T-cell (primary cell): ENCODE data around the gene WDR86. TPM values are rescaled to one million over a fixed set of nuclear protein-coding genes. Genes with fewer than 3 reads are reported as not detected.

Source experiments
- ATAC-seq, 4 experiments: fragments of 200-7000 bp in 3 of 4; fragments of 150-1000 bp in 1 of 4; cut with Tn5 transposase; replicated peaks in 1 of 4; 1 replicate in 3 of 4; 2 replicates in 1 of 4; pipeline ENCODE4 v1.10.0; 2021; ENCODE audit warnings: moderate library complexity in 3 of 4, mild to moderate bottlenecking in 2 of 4, moderate number of reproducible peaks in 1 of 4
- CTCF ChIA-PET, 2 donors: fragments of 300-600 bp; sonication (Branson Sonifier 250); formaldehyde crosslinking; loops; one replicate each; lab custom pipeline; 2022; ENCODE audit warnings: antibody characterized with exemption in 2 of 2; lab: Charles Lee
- POLR2A ChIA-PET, 2 donors: fragments of 300-600 bp; sonication (Branson Sonifier 250); formaldehyde crosslinking; loops; one replicate each; lab custom pipeline; 2022; ENCODE audit warnings: antibody characterized with exemption in 2 of 2; lab: Charles Lee
- DNase-seq, 35 experiments: peaks; one replicate each; pipeline versions ENCODE4 v3.0.0 to v3.0.0-alpha.2; 2013 to 2023
- H3K27ac ChIP-seq: one replicate; pipeline ENCODE4 v1.5.1; 2013; ENCODE audit warnings: low read length
- H3K27me3 ChIP-seq, 2 experiments: replicated peaks in 1 of 2; 1 replicate in 1 of 2; 2 replicates in 1 of 2; pipeline versions ENCODE4 v1.6.1 to v1.7.0; 2013; ENCODE audit warnings: low read length in 1 of 2, mixed read lengths in 1 of 2; ENCODE audit not compliant: control insufficient read depth in 2 of 2, insufficient read depth in 2 of 2; ENCODE audit errors: extremely low read depth in 1 of 2
- H3K36me3 ChIP-seq, 2 donors: 1 replicate in 1 of 2; 2 replicates in 1 of 2; pipeline versions ENCODE4 v1.6.1 to v1.7.0; 2013; ENCODE audit warnings: low read length in 1 of 2; ENCODE audit not compliant: control insufficient read depth in 2 of 2, insufficient read depth in 1 of 2; ENCODE audit errors: extremely low read depth in 1 of 2
- H3K4me1 ChIP-seq, 2 experiments: 1 replicate in 1 of 2; 2 replicates in 1 of 2; pipeline versions ENCODE4 v1.6.1 to v1.7.0; 2013; ENCODE audit warnings: low read length in 2 of 2, mixed read lengths in 1 of 2; ENCODE audit not compliant: insufficient read depth in 2 of 2, control insufficient read depth in 1 of 2; ENCODE audit errors: extremely low read depth in 1 of 2
- H3K4me3 ChIP-seq, 2 donors: 1 replicate in 1 of 2; 2 replicates in 1 of 2; pipeline versions ENCODE4 v1.5.1 to v1.7.0; 2013; ENCODE audit warnings: mild to moderate bottlenecking in 2 of 2, low read length in 1 of 2, moderate library complexity in 1 of 2; ENCODE audit not compliant: control insufficient read depth in 1 of 2; ENCODE audit errors: extremely low read depth in 1 of 2
- H3K9me3 ChIP-seq: 2 replicates; pipeline ENCODE4 v1.7.0; 2013
- H3K27ac Mint-ChIP-seq, 2 donors: one replicate each; pipeline ENCODE4 v1.8.0; 2020 to 2021; ENCODE audit warnings: mild to moderate bottlenecking in 2 of 2, mixed read lengths in 2 of 2
- H3K27me3 Mint-ChIP-seq, 2 donors: one replicate each; pipeline ENCODE4 v1.8.0; 2021 to 2022; ENCODE audit warnings: mixed read lengths in 2 of 2
- H3K36me3 Mint-ChIP-seq: one replicate; pipeline ENCODE4 v1.8.0; 2021; ENCODE audit warnings: mixed read lengths
- H3K4me1 Mint-ChIP-seq, 3 donors: one replicate each; pipeline ENCODE4 v1.8.0; 2020 to 2022; ENCODE audit warnings: mixed read lengths in 3 of 3, mild to moderate bottlenecking in 1 of 3
- H3K4me3 Mint-ChIP-seq, 3 donors: one replicate each; pipeline ENCODE4 v1.8.0; 2020 to 2022; ENCODE audit warnings: mild to moderate bottlenecking in 3 of 3, mixed read lengths in 3 of 3, moderate library complexity in 3 of 3
- H3K9me3 Mint-ChIP-seq, 3 donors: one replicate each; pipeline ENCODE4 v1.8.0; 2020 to 2022; ENCODE audit warnings: mixed read lengths in 3 of 3
- WGBS: methylation state at CpG from one replicate; pipeline ENCODE4 v1.1.5; 2013; ENCODE audit warnings: missing lambda C conversion rate; ENCODE audit not compliant: insufficient coverage; 5-methylcytosine and 5-hydroxymethylcytosine counted together
- total RNA-seq, 35 experiments: library from RNA in 6 of 35; stranded (reverse) in 6 of 35; fragments of 120-200 nt in 1 of 35; gene quantifications; one replicate each; pipeline versions ENCODE4 v1.2.1 to v1.2.4 and lab custom pipeline; 2013 to 2026

WDR86 gene
- total RNA-seq, 5 donors from 2014 or later (not counting 1 experiment from before 2014, with no cell fraction given), result 3.1 to 26.0 (median 10.1) TPM

GRCh38 chr7:151433721-151434400, 24.0 kb upstream of the WDR86 start:
- Histone ChIP-seq H3K4me1 (peaks cover 26 to 58% of the 10 kb centered on the region in 2 experiments), H3K9me3 (no peaks in the 10 kb centered on the region), H3K27ac (peak overlapping the region; percentile 63), H3K27me3 (peaks cover 0 to under 1% of the 10 kb centered on the region in 2 experiments), H3K4me3 (no peak overlapping the region), H3K36me3 (peaks cover 0 to 2% of the 10 kb centered on the region in 2 donors)
- Mint-ChIP-seq H3K4me3 (peak overlapping the region in 1 of 3 donors; percentile 69), H3K4me1 (peaks cover 45 to 50% (median 47%) of the 10 kb centered on the region in 3 donors), H3K9me3 (no peaks in the 10 kb centered on the region), H3K27ac (peak overlapping the region; percentile 86 to 90), H3K27me3 (no peaks in the 10 kb centered on the region), H3K36me3 (no peaks in the 10 kb centered on the region)
- DNase-seq, result no peak
- 97% methylated on average over 13 of the region's 15 CpGs for WGBS
- ChIA-PET POLR2A (no interaction called here), CTCF (interaction anchor here in 1 of 2 donors (0.8 kb wide), 1 partner anchor 14 kb away, joined by 3 read pairs; no protein-coding TSS in a partner anchor)
- no peak for ATAC-seq

- peaks cover 49 to 57% (median 55%) of the 10 kb centered on the region in 3 donors for H3K4me1 Mint-ChIP-seq
- H3K27ac Mint-ChIP-seq, result peak overlapping the region; percentile 86 to 90
- POLR2A ChIA-PET, result no interaction called here
- 51% methylated on average over 9 of the region's 14 CpGs for WGBS
- H3K4me3 Mint-ChIP-seq, result peak overlapping the region in 2 of 3 donors; percentile 34 to 69
- no peaks in the 10 kb centered on the region for H3K27me3 ChIP-seq
- H3K9me3 ChIP-seq, result no peaks in the 10 kb centered on the region
- peaks cover 0 to 2% of the 10 kb centered on the region in 2 donors for H3K36me3 ChIP-seq
- no peaks in the 10 kb centered on the region for H3K9me3 Mint-ChIP-seq
- H3K27me3 Mint-ChIP-seq, result no peaks in the 10 kb centered on the region
- peak in 34 of 35 experiments; percentile 24 to 74 (median 52) for DNase-seq
- CTCF ChIA-PET, result interaction anchor here in 1 of 2 donors (0.8 kb wide), 1 partner anchor 15 kb away, joined by 3 read pairs; no protein-coding TSS in a partner anchor
- H3K36me3 Mint-ChIP-seq, result no peaks in the 10 kb centered on the region
- H3K27ac ChIP-seq, result peak overlapping the region; percentile 63
- peak overlapping the region in 1 of 2 donors; percentile 29 for H3K4me3 ChIP-seq
- peaks cover 35 to 63% of the 10 kb centered on the region in 2 experiments for H3K4me1 ChIP-seq
- ATAC-seq, result peak; percentile 49 to 65 (median 58)
Measured at GRCh38 chr7:151432658-151433521, 23.1 kb upstream of the WDR86 start.

DNA sequence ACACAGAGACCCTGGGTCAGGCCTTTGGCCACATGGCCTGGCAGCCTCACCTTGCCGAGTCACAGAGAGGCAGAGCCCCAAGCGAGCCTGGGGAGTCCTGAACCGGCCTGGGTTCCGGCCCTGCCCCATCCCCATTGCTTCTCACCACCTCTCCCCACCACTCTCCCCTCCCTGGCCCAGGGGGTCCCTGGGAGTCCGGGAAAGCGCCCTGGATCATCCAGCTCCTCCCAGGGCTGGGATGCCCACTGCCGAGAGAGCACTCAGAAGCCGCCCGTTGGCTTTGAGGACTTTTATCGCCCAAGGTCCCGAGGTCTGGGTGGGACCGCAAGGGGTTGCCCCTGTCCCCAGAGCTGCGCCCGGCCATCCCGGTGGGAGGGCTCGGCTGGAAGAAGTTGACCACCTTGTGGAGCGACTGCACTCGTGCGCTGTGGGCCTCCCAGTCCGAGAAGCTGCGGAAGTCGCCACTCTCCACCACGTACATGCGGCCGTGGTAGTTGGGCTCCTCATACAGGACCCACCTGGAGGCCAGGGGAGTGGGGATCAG, 22.0 kb upstream of the WDR86 start:
- Histone ChIP-seq H3K4me3 (no peak overlapping the region), H3K9me3 (no peaks in the 10 kb centered on the region), H3K4me1 (peaks cover 42 to 74% of the 10 kb centered on the region in 2 experiments), H3K36me3 (peaks cover 0 to 2% of the 10 kb centered on the region in 2 donors), H3K27ac (no peak overlapping the region), H3K27me3 (peaks cover 0 to 6% of the 10 kb centered on the region in 2 experiments)
- Mint-ChIP-seq H3K9me3 (no peaks in the 10 kb centered on the region), H3K4me1 (peaks cover 50 to 62% (median 62%) of the 10 kb centered on the region in 3 donors), H3K27ac (peak overlapping the region; percentile 55 to 70), H3K4me3 (peak overlapping the region in 1 of 3 donors; percentile 24), H3K36me3 (no peaks in the 10 kb centered on the region), H3K27me3 (no peaks in the 10 kb centered on the region)
- ChIA-PET CTCF (no interaction called here), POLR2A (no interaction called here)
- WGBS, result 98% methylated on average over 24 of the region's 25 CpGs
- ATAC-seq (no peak), DNase-seq (no peak)

DNA sequence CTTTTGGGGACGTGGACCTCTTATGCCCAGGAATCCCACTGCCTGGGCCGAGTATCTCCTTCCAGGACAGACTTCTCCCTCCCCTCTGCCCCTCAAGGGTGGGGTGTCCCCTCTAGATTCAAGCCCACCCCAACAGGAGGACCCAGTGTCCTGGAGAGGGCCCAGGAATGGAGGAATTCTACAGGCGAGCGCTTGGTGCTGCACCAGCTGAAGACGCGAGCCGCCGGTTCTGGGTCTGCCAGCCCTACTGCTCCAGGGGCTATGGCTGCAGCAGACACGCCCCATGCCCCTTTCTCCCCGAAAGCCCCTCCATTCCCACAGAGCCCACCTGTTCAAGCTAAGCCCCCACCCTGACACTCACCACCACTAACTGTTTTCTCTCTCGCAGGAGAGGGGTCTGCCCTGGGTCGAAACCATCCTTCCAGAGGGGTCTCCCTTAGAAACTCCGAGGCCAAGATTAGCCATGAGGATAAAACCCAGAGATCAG, 21.5 kb upstream of the WDR86 start:
- ChIA-PET CTCF (no interaction called here), POLR2A (no interaction called here)
- no peak for DNase-seq
- Histone ChIP-seq H3K27ac (no peak overlapping the region), H3K36me3 (peaks cover 0 to 2% of the 10 kb centered on the region in 2 donors), H3K4me3 (no peak overlapping the region), H3K4me1 (peaks cover 42 to 78% of the 10 kb centered on the region in 2 experiments), H3K9me3 (no peaks in the 10 kb centered on the region), H3K27me3 (peaks cover 0 to 6% of the 10 kb centered on the region in 2 experiments)
- Mint-ChIP-seq H3K27me3 (no peaks in the 10 kb centered on the region), H3K9me3 (no peaks in the 10 kb centered on the region), H3K27ac (peak overlapping the region; percentile 55 to 70), H3K4me1 (peaks cover 52 to 66% (median 64%) of the 10 kb centered on the region in 3 donors), H3K36me3 (no peaks in the 10 kb centered on the region), H3K4me3 (peak overlapping the region in 1 of 3 donors; percentile 24)
- ATAC-seq, result no peak
- 92% methylated on average over 7 of the region's 13 CpGs for WGBS

- 88% methylated on average over 5 of the region's 16 CpGs for WGBS
- H3K9me3 Mint-ChIP-seq, result no peaks in the 10 kb centered on the region
- Histone ChIP-seq H3K4me1 (peaks cover 42 to 78% of the 10 kb centered on the region in 2 experiments), H3K9me3 (no peaks in the 10 kb centered on the region), H3K36me3 (peaks cover 0 to 2% of the 10 kb centered on the region in 2 donors), H3K27me3 (peaks cover 0 to 6% of the 10 kb centered on the region in 2 experiments), H3K27ac (peak overlapping the region; percentile 82), H3K4me3 (no peak overlapping the region)
- H3K27ac Mint-ChIP-seq, result peak overlapping the region; percentile 61 to 92
- ChIA-PET CTCF (interaction anchor here (1.5 to 1.9 kb wide), 3 partner anchors 18 to 79 kb away, joined by 3 to 13 read pairs (median 5); no protein-coding TSS in a partner anchor), POLR2A (interaction anchor here (0.5 to 0.7 kb wide), 5 partner anchors 30 to 688 kb away, joined by 3 to 5 read pairs (median 4); no protein-coding TSS in a partner anchor)
- H3K4me1 Mint-ChIP-seq, result peaks cover 52 to 67% (median 65%) of the 10 kb centered on the region in 3 donors
- no peaks in the 10 kb centered on the region for H3K27me3 Mint-ChIP-seq
- peak overlapping the region in 1 of 3 donors; percentile 70 for H3K4me3 Mint-ChIP-seq
- ATAC-seq (peak in 1 of 4 experiments; percentile 7), DNase-seq (no peak)
- no peaks in the 10 kb centered on the region for H3K36me3 Mint-ChIP-seq
Measured at GRCh38 chr7:151430391-151431205, 20.8 kb upstream of the WDR86 start.
